Fibroblast of skin of left biceps (primary cell): Measurements from ENCODE around the gene MACF1.

Source experiments
- DNase-seq, 2 experiments: peaks; one replicate each; pipeline ENCODE4 v3.0.0-alpha.2; 2013; ENCODE audit warnings: low read depth in 2 of 2

Gene MACF1

GRCh38 chr1:39352881-39353280 is 148.4 kb downstream of the MACF1 start:
- DNase-seq = no peak

- no peak for DNase-seq
Observed at GRCh38 chr1:39354572-39354971, 150.1 kb downstream of the MACF1 start.

- DNase-seq = no peak
Observed at GRCh38 chr1:39358491-39358890, 154.0 kb downstream of the MACF1 start.

GRCh38 chr1:39359028-39359570 is 154.6 kb downstream of the MACF1 start:
- DNase-seq = peak in 1 of 2 experiments; percentile 2

GRCh38 chr1:39360731-39361130 is 156.2 kb downstream of the MACF1 start:
- no peak for DNase-seq

GRCh38 chr1:39361446-39361845 is 157.0 kb downstream of the MACF1 start:
- DNase-seq = no peak

GRCh38 chr1:39363267-39363666 is 158.8 kb downstream of the MACF1 start:
- no peak for DNase-seq

- DNase-seq = no peak
Observed at GRCh38 chr1:39368045-39368444, 163.6 kb downstream of the MACF1 start.

- DNase-seq = no peak
Observed at GRCh38 chr1:39369565-39369964, 165.1 kb downstream of the MACF1 start.

- DNase-seq = no peak
Observed at GRCh38 chr1:39370602-39371001, 166.1 kb downstream of the MACF1 start.

- no peak for DNase-seq
Observed at GRCh38 chr1:39372105-39372504, 167.6 kb downstream of the MACF1 start.

- no peak for DNase-seq
Observed at GRCh38 chr1:39376656-39377055, 172.2 kb downstream of the MACF1 start.

- DNase-seq = no peak
Observed at GRCh38 chr1:39378377-39378776, 173.9 kb downstream of the MACF1 start.

GRCh38 chr1:39379187-39379586 is 174.7 kb downstream of the MACF1 start:
- no peak for DNase-seq

GRCh38 chr1:39380036-39380435 is 175.5 kb downstream of the MACF1 start:
- no peak for DNase-seq

GRCh38 chr1:39381839-39382238 is 177.3 kb downstream of the MACF1 start:
- DNase-seq = no peak

- no peak for DNase-seq
Observed at GRCh38 chr1:39384305-39384704, 179.8 kb downstream of the MACF1 start.

- DNase-seq = no peak
Observed at GRCh38 chr1:39385067-39385988, 180.8 kb downstream of the MACF1 start.

- DNase-seq = no peak
Observed at GRCh38 chr1:39386997-39387396, 182.5 kb downstream of the MACF1 start.

GRCh38 chr1:39387452-39387851 is 183.0 kb downstream of the MACF1 start:
- peak; percentile 66 to 68 for DNase-seq

GRCh38 chr1:39391691-39392679 is 187.5 kb downstream of the MACF1 start:
- DNase-seq = peak; percentile 63 to 74
